Osteocyte (in vitro differentiated cells): ENCODE results near the gene JAM3. TPM values are rescaled to one million over a fixed set of nuclear protein-coding genes. Genes with fewer than 3 reads are reported as not detected.

Source experiments
- DNase-seq: peaks from one replicate; pipeline ENCODE4 v3.0.0; 2021; ENCODE audit warnings: mixed read lengths; ENCODE audit not compliant: unreplicated experiment; ENCODE audit errors: extremely low spot score
- H3K27ac Mint-ChIP-seq: one replicate; pipeline ENCODE4 v1.8.0; 2021; ENCODE audit warnings: mild to moderate bottlenecking, mixed read lengths; ENCODE audit not compliant: unreplicated experiment
- H3K27me3 Mint-ChIP-seq: one replicate; pipeline ENCODE4 v1.8.0; 2021; ENCODE audit warnings: mixed read lengths; ENCODE audit not compliant: unreplicated experiment
- H3K36me3 Mint-ChIP-seq: one replicate; pipeline ENCODE4 v1.8.0; 2021; ENCODE audit warnings: mixed read lengths; ENCODE audit not compliant: unreplicated experiment
- H3K4me1 Mint-ChIP-seq: one replicate; pipeline ENCODE4 v1.8.0; 2021; ENCODE audit warnings: mixed read lengths; ENCODE audit not compliant: unreplicated experiment
- H3K4me3 Mint-ChIP-seq: one replicate; pipeline ENCODE4 v1.8.0; 2021; ENCODE audit warnings: mild to moderate bottlenecking, moderate library complexity, mixed read lengths; ENCODE audit not compliant: unreplicated experiment
- H3K9me3 Mint-ChIP-seq: one replicate; pipeline ENCODE4 v1.8.0; 2021; ENCODE audit warnings: mixed read lengths; ENCODE audit not compliant: unreplicated experiment
- CTCF ChIP-seq: fragments of 200-600 bp; sonication (generic); IDR thresholded peaks from 2 replicates; pipeline ENCODE4 v1.5.0; 2021; ENCODE audit warnings: antibody characterized with exemption, mild to moderate bottlenecking, moderate library complexity
- total RNA-seq: library from RNA; stranded (reverse); gene quantifications from 2 replicates; pipeline ENCODE4 v1.2.1, GENCODE V29; 2021

JAM3 gene
- total RNA-seq, 1 donor from 2014 or later: 177 TPM

GRCh38 chr11:134116210-134116609 is 47.3 kb downstream of the JAM3 start:
- TF ChIP-seq CTCF: no peak
- Mint-ChIP-seq H3K27ac (no peak overlapping the region), H3K4me3 (no peak overlapping the region), H3K4me1 (peaks cover 42% of the 10 kb centered on the region), H3K36me3 (peaks cover 8% of the 10 kb centered on the region), H3K9me3 (no peaks in the 10 kb centered on the region), H3K27me3 (no peaks in the 10 kb centered on the region)
- no peak for DNase-seq

- Mint-ChIP-seq H3K9me3 (no peaks in the 10 kb centered on the region), H3K27ac (peak overlapping the region; percentile 97), H3K4me3 (no peak overlapping the region), H3K36me3 (no peaks in the 10 kb centered on the region), H3K4me1 (peaks cover 60% of the 10 kb centered on the region), H3K27me3 (no peaks in the 10 kb centered on the region)
- no peak for TF ChIP-seq CTCF
- DNase-seq: no peak
Observed at GRCh38 chr11:134118006-134118405, 49.1 kb downstream of the JAM3 start.

GRCh38 chr11:134119094-134119493 is 50.2 kb downstream of the JAM3 start:
- no peak for TF ChIP-seq CTCF

GRCh38 chr11:134120143-134120850 is 51.4 kb downstream of the JAM3 start:
- Mint-ChIP-seq H3K4me1 (peaks cover 80% of the 10 kb centered on the region), H3K4me3 (peak overlapping the region; percentile 66), H3K36me3 (peaks cover 3% of the 10 kb centered on the region), H3K27ac (peak overlapping the region; percentile 97), H3K9me3 (no peaks in the 10 kb centered on the region), H3K27me3 (no peaks in the 10 kb centered on the region)
- no peak for TF ChIP-seq CTCF
- DNase-seq: no peak

More at GRCh38 chr11:134119094-134119493, 50.2 kb downstream of the JAM3 start:
- H3K4me1 Mint-ChIP-seq: peaks cover 71% of the 10 kb centered on the region
- H3K27ac Mint-ChIP-seq: peak overlapping the region; percentile 97
- no peaks in the 10 kb centered on the region for H3K9me3 Mint-ChIP-seq
- peaks cover 3% of the 10 kb centered on the region for H3K36me3 Mint-ChIP-seq
- no peaks in the 10 kb centered on the region for H3K27me3 Mint-ChIP-seq
- no peak for DNase-seq
- peak overlapping the region; percentile 66 for H3K4me3 Mint-ChIP-seq

- DNase-seq: no peak
- peak overlapping the region; percentile 97 for H3K27ac Mint-ChIP-seq
- no peak for TF ChIP-seq CTCF
- peaks cover 85% of the 10 kb centered on the region for H3K4me1 Mint-ChIP-seq
- H3K36me3 Mint-ChIP-seq: peaks cover 3% of the 10 kb centered on the region
- no peaks in the 10 kb centered on the region for H3K27me3 Mint-ChIP-seq
- H3K9me3 Mint-ChIP-seq: no peaks in the 10 kb centered on the region
- H3K4me3 Mint-ChIP-seq: peak overlapping the region; percentile 66
Observed at GRCh38 chr11:134120921-134121526, 52.2 kb downstream of the JAM3 start.
